Left ventricle myocardium inferior (tissue), 1 donor: ENCODE data around the gene ABCA5. TPM values are rescaled to one million over a fixed set of nuclear protein-coding genes. Genes with fewer than 3 reads are reported as not detected.
A peak's percentile ranks its signal among the peaks of the same experiment; 100 is the strongest.

Experiments
- DNase-seq: peaks from one replicate; pipeline ENCODE4 v3.0.0-alpha.2; 2020
- H3K27ac ChIP-seq: fragments of 200-600 bp; replicated peaks from 2 replicates; pipeline ENCODE4 v1.8.0; 2021
- H3K27me3 ChIP-seq: fragments of 200-600 bp; 2 replicates; pipeline ENCODE4 v1.8.0; 2021; ENCODE audit warnings: low read depth
- H3K36me3 ChIP-seq: fragments of 200-600 bp; 2 replicates; pipeline ENCODE4 v1.8.0; 2021
- H3K4me1 ChIP-seq: fragments of 200-600 bp; 2 replicates; pipeline ENCODE4 v1.8.0; 2021
- H3K4me3 ChIP-seq: fragments of 200-600 bp; 2 replicates; pipeline ENCODE4 v1.8.0; 2021; ENCODE audit warnings: mild to moderate bottlenecking, moderate library complexity
- H3K9me3 ChIP-seq: fragments of 200-600 bp; replicated peaks from 2 replicates; pipeline ENCODE4 v1.8.0; 2021
- CTCF ChIP-seq: fragments of 200-600 bp; IDR thresholded peaks from 2 replicates; pipeline ENCODE4 v1.8.0; 2021; ENCODE audit warnings: antibody characterized with exemption, mild to moderate bottlenecking, borderline replicate concordance
- intact Hi-C: fragments of 100-400 bp; cut with micrococcal nuclease; formaldehyde crosslinking; loops from one replicate; pipeline ENCODE4 v1.11.0; 2022
- total RNA-seq: library from RNA; stranded (reverse); fragmentation: NEBNext Ultra II Directional; extraction: Animal tissue kit (Norgen Biotek cat#: 25700); gene quantifications from one replicate; pipeline ENCODE4 v1.2.1, GENCODE V29; 2021
- donor health status: DM: no; HTN: yes; CAD: no; lungs with severe emphysema.

The ABCA5 gene
- total RNA-seq, 1 donor from 2014 or later, result 17.1 TPM

GRCh38 chr17:69231521-69231920 lies 95.4 kb downstream of the ABCA5 start:
- DNase-seq, result no peak
- H3K9me3 ChIP-seq, result peaks cover 25% of the 10 kb centered on the region
- H3K27me3 ChIP-seq, result no peaks in the 10 kb centered on the region
- no peak for TF ChIP-seq CTCF
- H3K4me1 ChIP-seq, result no peaks in the 10 kb centered on the region
- H3K4me3 ChIP-seq, result no peak overlapping the region
- intact Hi-C loops, result no loop called here
- no peak overlapping the region for H3K27ac ChIP-seq
- H3K36me3 ChIP-seq, result no peaks in the 10 kb centered on the region

DNA sequence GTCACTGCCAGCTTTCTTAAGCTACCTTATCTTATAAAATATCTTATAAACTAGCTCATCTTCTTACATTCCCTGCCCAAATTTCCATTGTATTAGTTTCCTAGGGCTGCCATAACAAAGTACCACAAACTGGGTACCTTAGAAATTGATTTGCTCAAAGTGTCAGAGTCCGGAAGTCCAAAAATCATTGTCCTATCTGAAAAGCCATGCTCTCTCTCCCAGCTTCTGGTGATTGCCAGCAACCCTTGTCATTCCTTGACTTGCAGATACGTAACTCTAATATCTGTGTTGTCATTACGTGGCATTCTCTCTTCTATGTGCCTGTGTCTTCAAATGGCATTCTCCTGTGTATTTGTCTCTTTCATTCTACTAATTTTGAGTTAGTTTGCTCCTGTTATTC lies 96.0 kb downstream of the ABCA5 start:
- no peak overlapping the region for H3K4me3 ChIP-seq
- H3K27me3 ChIP-seq, result no peaks in the 10 kb centered on the region
- no peak overlapping the region for H3K27ac ChIP-seq
- H3K36me3 ChIP-seq, result no peaks in the 10 kb centered on the region
- DNase-seq, result no peak
- H3K4me1 ChIP-seq, result no peaks in the 10 kb centered on the region
- intact Hi-C loops, result no loop called here
- peaks cover 25% of the 10 kb centered on the region for H3K9me3 ChIP-seq
- TF ChIP-seq CTCF, result no peak

DNA sequence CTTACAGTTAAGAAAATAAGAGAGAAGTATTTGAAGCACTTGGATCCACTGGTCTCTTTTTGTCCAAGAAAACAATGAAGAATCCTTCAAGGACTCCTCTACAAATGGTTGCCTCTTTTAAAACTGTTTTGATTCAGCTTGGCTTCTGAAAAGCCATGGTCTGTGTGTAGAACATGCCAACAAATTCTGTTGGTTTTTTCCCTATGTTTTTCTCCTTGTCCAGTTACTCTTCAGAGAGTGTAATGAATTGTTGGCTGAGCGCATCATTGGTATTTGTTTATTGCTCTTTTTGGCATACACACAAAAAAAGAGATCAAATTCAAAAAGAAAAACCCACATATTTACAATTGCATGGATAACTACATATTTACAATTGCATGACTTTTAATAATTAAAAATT lies 98.4 kb downstream of the ABCA5 start, which contains the start of gene ABCA10:
ABCA10 (minus strand) TSS at position 249 of the 400 bp plus-strand sequence. CDS start 3,466 bp downstream, outside the sequence.
- Histone ChIP-seq H3K27me3 (no peaks in the 10 kb centered on the region), H3K9me3 (peaks cover 25% of the 10 kb centered on the region), H3K4me3 (peak within 1 kb of the TSS; percentile 53), H3K4me1 (no peaks in the 10 kb centered on the region), H3K36me3 (no peaks in the 10 kb centered on the region), H3K27ac (peak within 1 kb of the TSS; percentile 58)
- DNase-seq, result no peak
- intact Hi-C loops, result no loop called here
- TF ChIP-seq CTCF, result no peak

- Histone ChIP-seq H3K27ac (peak overlapping the region; percentile 58), H3K36me3 (no peaks in the 10 kb centered on the region), H3K27me3 (no peaks in the 10 kb centered on the region), H3K4me1 (no peaks in the 10 kb centered on the region), H3K4me3 (peak overlapping the region; percentile 53), H3K9me3 (peaks cover 21% of the 10 kb centered on the region)
- intact Hi-C loops, result no loop called here
- TF ChIP-seq CTCF, result no peak
- no peak for DNase-seq
Observed at GRCh38 chr17:69228018-69228417, 98.9 kb downstream of the ABCA5 start.

GRCh38 chr17:69227541-69227940 lies 99.4 kb downstream of the ABCA5 start:
- Histone ChIP-seq H3K4me3 (peak overlapping the region; percentile 53), H3K9me3 (peaks cover 17% of the 10 kb centered on the region), H3K4me1 (no peaks in the 10 kb centered on the region), H3K27me3 (no peaks in the 10 kb centered on the region), H3K36me3 (no peaks in the 10 kb centered on the region), H3K27ac (peak overlapping the region; percentile 58)
- intact Hi-C loops, result no loop called here
- DNase-seq, result no peak
- TF ChIP-seq CTCF, result no peak
